ENCODE data around the gene NDUFB6. TPM values are rescaled to one million over a fixed set of nuclear protein-coding genes. Genes with fewer than 3 reads are reported as not detected.
"Not testable (repeated sequence)": the region's sequence is repeated elsewhere in the genome, so short reads cannot be mapped to it uniquely, and the experiment has no call there.

Gene NDUFB6
- total and polyA plus RNA-seq, 7 experiments from 2014 or later, result 10.4 to 75.9 (median 14.6) TPM

DNA sequence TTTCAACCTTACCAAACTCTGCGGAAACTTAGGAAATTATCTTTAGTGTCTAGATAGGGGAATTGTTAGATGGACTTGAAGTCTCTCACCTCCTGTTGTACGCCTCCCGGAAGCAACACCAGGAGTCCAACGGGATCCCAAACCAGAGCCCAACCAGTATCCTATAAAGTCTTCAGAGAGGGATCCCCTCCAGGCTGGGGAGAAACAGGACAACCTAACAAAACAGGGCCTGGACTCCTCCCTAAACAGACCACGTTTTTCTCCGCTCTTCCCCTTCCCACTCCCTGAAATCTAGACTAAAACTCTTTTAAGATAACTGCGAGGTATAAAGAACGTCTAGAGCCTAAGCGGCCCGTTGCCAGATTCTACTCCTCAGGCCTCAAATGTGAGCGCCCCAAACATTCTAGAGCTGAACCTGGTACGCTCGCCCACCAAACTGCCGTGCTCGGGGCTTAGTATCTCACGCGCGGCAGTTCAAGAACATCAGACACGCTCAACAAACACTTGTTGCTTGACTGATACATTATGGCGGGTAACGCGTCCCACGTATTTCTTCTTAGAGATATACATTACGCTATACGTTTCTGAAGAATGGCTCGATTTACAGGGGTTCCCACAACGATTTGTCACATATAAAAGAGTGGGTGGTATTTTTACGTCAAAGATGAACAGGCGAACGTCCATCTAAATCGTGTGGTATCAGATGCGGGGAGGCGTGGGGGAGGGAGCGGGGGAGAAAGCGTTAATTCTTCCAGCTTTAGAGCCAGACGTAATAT, 21.5 kb downstream of the NDUFB6 start:
- H3K9me3 ChIP-seq (ENCODE audit: control insufficient read depth in 2 of 3, low read length in 3 of 3), result no peaks in the 10 kb centered on the region
- ChIA-PET CTCF (interaction anchor here (0.6 to 7.3 kb wide), 10 partner anchors 22 to 173 kb away, joined by 3 to 48 read pairs (median 7); partner anchors contain the start of genes ACO1, NDUFB6 and RIGI), POLR2A (interaction anchor here (0.8 to 5.3 kb wide), 10 partner anchors 10 to 172 kb away, joined by 3 to 50 read pairs (median 10); partner anchors contain the start of genes ACO1 and RIGI)
- Mint-ChIP-seq H3K27me3 (no peaks in the 10 kb centered on the region), H3K36me3 (peaks cover 0 to 16% (median 0%) of the 10 kb centered on the region in 5 donors), H3K4me3 (peak overlapping the region; percentile 92 to 100 (median 99)), H3K4me1 (peaks cover 31 to 71% (median 57%) of the 10 kb centered on the region in 7 donors), H3K9me3 (no peaks in the 10 kb centered on the region), H3K27ac (peak overlapping the region; percentile 96 to 100 (median 98))
- peak; percentile 16 to 60 (median 53) for DNase-seq
- H3K4me3 ChIP-seq (ENCODE audit: low read length), result peak overlapping the region; percentile 93
- H3K4me1 ChIP-seq (ENCODE audit: control insufficient read depth in 2 of 2, insufficient read depth in 2 of 2, low read length in 2 of 2), result peaks cover 13 to 20% of the 10 kb centered on the region in 2 donors
- H3K36me3 ChIP-seq (ENCODE audit: control insufficient read depth in 2 of 3, insufficient read depth in 3 of 3, low read length in 3 of 3), result no peaks in the 10 kb centered on the region
- ATAC-seq, result peak; percentile 7
- intact Hi-C loops (cut with micrococcal nuclease), result loop anchor here (1.0 to 10.0 kb wide), 16 partner anchors 21 to 1906 kb away; partner anchors contain the start of genes DNAJA1 (in 2 of the 2), UBAP2 (in 2 of the 2), ACO1 (in 1 of the 2) and APTX (in 1 of the 2)
- peak overlapping the region; percentile 97 for H3K27ac ChIP-seq (ENCODE audit: low read depth, low read length)
- no peaks in the 10 kb centered on the region for H3K27me3 ChIP-seq (ENCODE audit: control insufficient read depth in 2 of 2, insufficient read depth in 2 of 2, low read length in 2 of 2)

DNA sequence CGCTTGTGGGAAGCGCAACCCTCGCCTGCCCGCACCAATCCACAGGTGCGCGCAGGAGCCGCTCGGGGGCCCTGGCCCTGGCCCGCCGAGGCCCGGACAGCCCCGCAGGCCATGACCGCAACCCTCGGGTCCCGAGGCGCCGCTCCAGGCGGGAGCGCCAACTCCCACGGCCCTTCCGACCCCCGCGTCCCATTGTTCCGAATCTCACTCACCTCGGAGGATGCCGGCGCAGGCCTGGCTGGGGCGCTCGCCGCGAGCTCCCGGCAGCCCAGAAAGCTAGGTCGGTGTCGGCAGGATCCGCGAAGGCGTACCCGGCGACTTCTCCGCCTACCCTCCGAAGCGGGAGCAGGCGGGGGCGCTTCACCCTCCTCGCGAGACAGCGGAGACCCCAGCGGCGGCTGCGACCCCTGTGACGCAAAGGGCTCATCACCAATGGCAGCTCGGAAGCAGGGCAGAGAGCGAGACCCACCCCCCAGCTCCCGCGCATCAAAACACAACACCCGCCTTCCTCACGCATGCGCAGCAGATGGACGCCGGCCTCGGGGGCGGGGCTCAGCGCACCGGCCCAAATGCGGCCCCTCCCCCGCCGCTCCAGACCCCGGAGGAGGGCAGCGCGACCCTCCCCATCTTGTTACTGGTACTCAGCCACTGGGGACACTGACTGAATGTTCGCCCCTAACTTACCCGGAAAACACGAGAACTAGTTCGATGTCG, 22.2 kb downstream of the NDUFB6 start:
- no peaks in the 10 kb centered on the region for H3K9me3 ChIP-seq (ENCODE audit: control insufficient read depth in 2 of 3, low read length in 3 of 3)
- peaks cover 13 to 20% of the 10 kb centered on the region in 2 donors for H3K4me1 ChIP-seq (ENCODE audit: control insufficient read depth in 2 of 2, insufficient read depth in 2 of 2, low read length in 2 of 2)
- no peaks in the 10 kb centered on the region for H3K27me3 Mint-ChIP-seq
- ChIA-PET POLR2A (interaction anchor here (0.8 to 5.3 kb wide), 11 partner anchors 9 to 171 kb away, joined by 3 to 50 read pairs (median 10); partner anchors contain the start of genes ACO1, NDUFB6 and RIGI), CTCF (interaction anchor here (0.6 to 7.3 kb wide), 9 partner anchors 21 to 171 kb away, joined by 3 to 48 read pairs (median 6); partner anchors contain the start of genes ACO1, NDUFB6 and RIGI)
- ATAC-seq, result peak; percentile 90
- peak overlapping the region; percentile 96 to 100 (median 98) for H3K27ac Mint-ChIP-seq
- peaks cover 31 to 70% (median 57%) of the 10 kb centered on the region in 7 donors for H3K4me1 Mint-ChIP-seq
- peak overlapping the region; percentile 97 for H3K27ac ChIP-seq (ENCODE audit: low read depth, low read length)
- no peaks in the 10 kb centered on the region for H3K9me3 Mint-ChIP-seq
- H3K36me3 ChIP-seq (ENCODE audit: control insufficient read depth in 2 of 3, insufficient read depth in 3 of 3, low read length in 3 of 3), result no peaks in the 10 kb centered on the region
- H3K4me3 Mint-ChIP-seq, result peak overlapping the region; percentile 92 to 100 (median 99)
- intact Hi-C loops (cut with micrococcal nuclease), result loop anchor here (1.0 to 10.0 kb wide), 15 partner anchors 12 to 1907 kb away; partner anchors contain the start of genes ACO1 (in 2 of the 2), APTX (in 2 of the 2), RIGI (in 2 of the 2) and SMU1 (in 2 of the 2)
- H3K36me3 Mint-ChIP-seq, result peaks cover 0 to 9% (median 0%) of the 10 kb centered on the region in 5 donors
- H3K4me3 ChIP-seq (ENCODE audit: low read length), result peak overlapping the region; percentile 93
- DNase-seq, result peak; percentile 89 to 99 (median 96)
- H3K27me3 ChIP-seq (ENCODE audit: control insufficient read depth in 2 of 2, insufficient read depth in 2 of 2, low read length in 2 of 2), result no peaks in the 10 kb centered on the region

DNA sequence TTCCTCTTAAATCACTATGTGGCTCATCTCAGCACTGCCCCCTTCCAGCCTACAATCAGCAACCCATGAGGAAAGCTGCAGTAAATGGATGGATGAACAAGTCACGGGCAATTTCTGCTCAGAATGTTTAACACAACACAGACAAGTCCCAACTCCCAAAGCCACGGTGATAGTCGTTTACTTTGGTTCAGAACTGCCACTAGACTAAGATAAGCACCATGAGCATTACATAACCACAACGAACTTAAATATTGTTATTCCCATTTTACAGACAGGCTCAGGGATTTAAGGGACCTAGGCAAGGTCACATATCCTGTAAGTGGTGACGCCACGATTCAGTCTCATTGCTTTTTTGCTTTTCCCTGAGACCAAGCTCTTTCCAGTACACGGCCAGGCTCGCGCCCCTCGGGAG, 22.8 kb downstream of the NDUFB6 start:
- ChIA-PET CTCF (interaction anchor here (1.4 to 7.3 kb wide), 6 partner anchors 20 to 170 kb away, joined by 4 to 48 read pairs (median 10); partner anchors contain the start of genes ACO1, NDUFB6 and RIGI), POLR2A (interaction anchor here (0.8 to 5.3 kb wide), 10 partner anchors 9 to 171 kb away, joined by 3 to 50 read pairs (median 10); partner anchors contain the start of genes ACO1, NDUFB6 and RIGI)
- Histone ChIP-seq H3K27me3 (ENCODE audit: control insufficient read depth in 2 of 2, insufficient read depth in 2 of 2, low read length in 2 of 2) (no peaks in the 10 kb centered on the region), H3K4me1 (ENCODE audit: control insufficient read depth in 2 of 2, insufficient read depth in 2 of 2, low read length in 2 of 2) (peaks cover 13 to 20% of the 10 kb centered on the region in 2 donors), H3K27ac (ENCODE audit: low read depth, low read length) (peak overlapping the region; percentile 97), H3K9me3 (ENCODE audit: control insufficient read depth in 2 of 3, low read length in 3 of 3) (no peaks in the 10 kb centered on the region), H3K36me3 (ENCODE audit: control insufficient read depth in 2 of 3, insufficient read depth in 3 of 3, low read length in 3 of 3) (no peaks in the 10 kb centered on the region), H3K4me3 (ENCODE audit: low read length) (peak overlapping the region; percentile 93)
- H3K27me3 Mint-ChIP-seq, result no peaks in the 10 kb centered on the region
- no peak for ATAC-seq
- intact Hi-C loops (cut with micrococcal nuclease), result loop anchor here (1.0 to 10.0 kb wide), 13 partner anchors 12 to 1907 kb away; partner anchors contain the start of genes RIGI (in 2 of the 2), SMU1 (in 2 of the 2), UBAP2 (in 2 of the 2) and ACO1 (in 1 of the 2)
- peaks cover 0 to 8% (median 0%) of the 10 kb centered on the region in 5 donors for H3K36me3 Mint-ChIP-seq
- H3K4me1 Mint-ChIP-seq, result peaks cover 31 to 65% (median 59%) of the 10 kb centered on the region in 7 donors
- H3K27ac Mint-ChIP-seq, result peak overlapping the region; percentile 47 to 99 (median 95)
- DNase-seq, result no peak
- peak overlapping the region; percentile 92 to 100 (median 98) for H3K4me3 Mint-ChIP-seq
- no peaks in the 10 kb centered on the region for H3K9me3 Mint-ChIP-seq

DNA sequence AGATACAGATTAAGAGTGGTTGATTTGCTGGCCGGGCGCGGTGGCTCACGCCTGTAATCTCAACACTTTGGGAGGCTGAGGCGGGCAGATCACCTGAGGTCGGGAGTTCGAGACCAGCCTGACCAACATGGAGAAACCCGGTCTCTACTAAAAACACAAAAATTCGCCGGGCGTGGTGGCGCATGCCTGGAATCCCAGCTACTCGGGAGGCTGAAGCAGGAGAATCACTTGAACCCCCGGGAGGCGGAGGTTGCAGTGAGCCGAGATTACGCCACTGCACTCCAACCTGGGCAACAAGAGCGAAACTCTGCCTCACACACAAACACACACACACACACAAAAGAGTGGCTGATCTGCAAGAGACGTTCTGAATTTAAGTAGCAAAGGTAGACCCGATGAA, 24.7 kb downstream of the NDUFB6 start:
- H3K4me1 Mint-ChIP-seq, result peaks cover 26 to 57% (median 47%) of the 10 kb centered on the region in 7 donors
- POLR2A ChIA-PET, result interaction anchor here (0.8 to 5.3 kb wide), 4 partner anchors 9 to 445 kb away, joined by 3 to 50 read pairs (median 12); partner anchors contain the start of gene RIGI

DNA sequence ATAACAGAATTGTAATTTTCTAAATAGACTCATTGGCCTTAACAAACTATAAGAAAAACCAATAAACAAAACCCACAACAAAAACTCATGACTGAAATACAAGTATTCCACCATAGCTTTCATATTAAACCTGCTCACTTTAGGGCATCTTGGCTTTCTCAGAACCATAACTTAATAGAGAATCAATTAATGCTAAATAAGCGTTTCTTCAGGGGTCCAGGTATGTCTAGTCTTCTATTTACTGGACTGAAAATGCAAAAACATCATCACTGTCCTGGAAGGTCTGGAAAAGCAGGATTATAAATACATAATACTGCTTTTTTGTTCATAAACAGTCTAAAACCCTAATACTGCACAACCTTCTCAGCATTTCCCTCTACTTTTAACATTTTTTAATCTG, 27.1 kb downstream of the NDUFB6 start:
- no peak overlapping the region for H3K4me3 ChIP-seq (ENCODE audit: low read length)
- no peak for DNase-seq
- peak overlapping the region in 1 of 9 donors; percentile 53 for H3K27ac Mint-ChIP-seq
- ATAC-seq, result no peak
- H3K4me1 Mint-ChIP-seq, result peaks cover 21 to 57% (median 45%) of the 10 kb centered on the region in 7 donors
- H3K4me3 Mint-ChIP-seq, result no peak overlapping the region
- CTCF ChIA-PET, result interaction anchor here (1.4 to 2.4 kb wide), 2 partner anchors 20 to 26 kb away, joined by 5 to 8 read pairs; partner anchors contain the start of gene RIGI
- no peaks in the 10 kb centered on the region for H3K9me3 ChIP-seq (ENCODE audit: control insufficient read depth in 2 of 3, low read length in 3 of 3)
- peaks cover 0 to 26% (median 3%) of the 10 kb centered on the region in 3 experiments for H3K36me3 ChIP-seq (ENCODE audit: control insufficient read depth in 2 of 3, insufficient read depth in 3 of 3, low read length in 3 of 3)
- no peaks in the 10 kb centered on the region for H3K27me3 Mint-ChIP-seq
- intact Hi-C loops (cut with micrococcal nuclease), result no loop called here
- H3K36me3 Mint-ChIP-seq, result peaks cover 13 to 35% (median 21%) of the 10 kb centered on the region in 5 donors
- H3K27ac ChIP-seq (ENCODE audit: low read depth, low read length), result no peak overlapping the region
- POLR2A ChIA-PET, result interaction anchor here (1.0 kb wide), 2 partner anchors 12 kb away, joined by 3 to 4 read pairs; no protein-coding TSS in a partner anchor
- no peaks in the 10 kb centered on the region for H3K27me3 ChIP-seq (ENCODE audit: control insufficient read depth in 2 of 2, insufficient read depth in 2 of 2, low read length in 2 of 2)
- H3K9me3 Mint-ChIP-seq, result peaks cover 0 to 1% (median 0%) of the 10 kb centered on the region in 11 donors
- H3K4me1 ChIP-seq (ENCODE audit: control insufficient read depth in 2 of 2, insufficient read depth in 2 of 2, low read length in 2 of 2), result peaks cover 7 to 10% of the 10 kb centered on the region in 2 donors

More for the DNA sequence above, 24.7 kb downstream of the NDUFB6 start:
- peak overlapping the region in 2 of 10 donors; percentile 98 to 99 for H3K4me3 Mint-ChIP-seq
- peak overlapping the region in 1 of 9 donors; percentile 31 for H3K27ac Mint-ChIP-seq
- H3K4me3 ChIP-seq (ENCODE audit: low read length); H3K27me3 ChIP-seq (ENCODE audit: control insufficient read depth in 2 of 2, insufficient read depth in 2 of 2, low read length in 2 of 2); H3K27ac ChIP-seq (ENCODE audit: low read depth, low read length); H3K27me3 Mint-ChIP-seq; intact Hi-C loops (cut with micrococcal nuclease); H3K36me3 ChIP-seq (ENCODE audit: control insufficient read depth in 2 of 3, insufficient read depth in 3 of 3, low read length in 3 of 3); DNase-seq; H3K9me3 Mint-ChIP-seq; CTCF ChIA-PET; H3K9me3 ChIP-seq (ENCODE audit: control insufficient read depth in 2 of 3, low read length in 3 of 3); ATAC-seq: not testable (repeated sequence)
- H3K4me1 ChIP-seq (ENCODE audit: control insufficient read depth in 2 of 2, insufficient read depth in 2 of 2, low read length in 2 of 2), result peaks cover 13 to 18% of the 10 kb centered on the region in 2 donors
- H3K36me3 Mint-ChIP-seq, result peaks cover 2 to 17% (median 8%) of the 10 kb centered on the region in 5 donors

All from naive thymus-derived CD4-positive, alpha-beta T cell (primary cell).